IPS-11a (cell line): Measurements from ENCODE around the gene FHIT.

ENCODE experiments used
- H3K4me3 ChIP-seq: one replicate; pipeline ENCODE4 v1.5.1; 2013; ENCODE audit warnings: low read depth, low read length, control low read depth

Gene FHIT

DNA sequence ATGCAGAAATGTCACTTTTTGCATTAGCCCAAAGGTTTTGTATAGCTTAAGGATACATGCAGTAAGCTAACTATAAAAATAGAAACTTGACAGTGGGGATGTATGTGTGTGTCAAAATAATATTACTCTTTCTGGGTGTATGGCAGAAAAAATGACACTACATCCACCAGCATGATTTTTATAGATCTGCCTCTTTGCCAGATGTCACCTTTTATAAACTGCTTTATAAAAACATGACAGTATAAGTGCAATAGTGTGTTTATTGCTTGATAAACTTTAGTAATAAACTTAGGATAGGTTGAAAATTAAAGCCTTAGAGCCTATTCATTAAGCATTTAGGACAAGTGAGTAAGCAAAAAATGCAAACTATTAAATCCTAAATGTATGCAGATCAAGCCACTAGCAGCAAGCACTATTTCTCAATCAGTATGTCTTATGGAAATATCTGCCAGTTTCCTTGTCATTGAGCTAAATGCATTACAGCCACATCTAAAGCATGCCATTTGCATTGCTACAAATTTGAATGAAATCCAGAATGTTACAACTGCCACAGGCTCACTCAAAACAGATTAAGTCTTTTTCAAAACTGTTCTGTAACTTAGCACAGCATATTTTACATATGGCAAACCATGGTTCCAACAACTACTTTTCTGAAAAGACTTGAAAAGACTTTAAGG, 935.0 kb downstream of the FHIT start:
- H3K4me3 ChIP-seq, result no peak overlapping the region

- H3K4me3 ChIP-seq, result no peak overlapping the region
Observed at GRCh38 chr3:60313951-60314461, 937.2 kb downstream of the FHIT start.

DNA sequence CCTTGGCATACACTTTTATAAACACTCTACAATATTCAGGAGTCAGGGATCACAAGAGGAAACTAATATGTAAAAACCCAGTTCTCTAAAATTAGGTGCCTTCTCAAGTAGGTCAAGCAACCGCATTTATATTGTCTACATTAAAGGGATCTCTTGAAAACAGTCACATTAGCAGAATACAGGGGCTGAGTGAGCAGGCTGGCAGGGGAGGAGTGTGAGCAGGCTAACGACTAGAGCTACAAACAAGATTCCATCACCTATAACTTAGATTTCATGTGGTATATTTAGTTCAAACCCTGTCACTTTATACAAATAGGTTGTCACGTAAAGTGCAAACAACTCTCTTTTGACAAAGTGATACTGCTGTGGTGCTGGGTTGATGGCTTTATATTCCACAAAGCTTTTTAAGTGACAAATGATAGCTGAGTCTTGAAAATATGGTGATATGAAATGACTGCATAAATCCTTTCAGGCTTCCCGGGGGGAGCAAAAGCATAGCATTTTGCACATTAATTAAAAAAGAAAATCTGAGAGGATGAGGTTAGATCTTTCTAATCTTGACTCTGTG, 937.9 kb downstream of the FHIT start:
- H3K4me3 ChIP-seq, result no peak overlapping the region

- H3K4me3 ChIP-seq, result no peak overlapping the region
Observed at GRCh38 chr3:60309539-60310268, 941.5 kb downstream of the FHIT start.

DNA sequence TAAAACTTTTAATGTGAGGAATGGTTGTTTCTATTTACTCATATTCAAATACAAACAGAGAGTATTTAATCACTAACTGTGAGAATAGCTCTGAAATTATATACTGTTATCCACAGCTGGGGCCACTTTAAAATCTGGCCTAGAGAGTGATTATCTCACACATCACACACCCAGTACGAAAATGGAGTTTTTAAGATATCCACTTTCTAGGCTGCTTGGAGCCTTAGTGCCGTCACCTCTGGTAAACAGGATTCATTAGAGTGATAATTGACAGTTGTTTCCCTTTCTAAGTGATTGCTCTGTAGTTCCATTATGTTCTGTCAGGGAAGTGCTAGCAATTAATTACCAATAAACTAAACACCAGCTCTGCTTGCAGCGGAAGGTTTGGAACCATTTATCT, 942.4 kb downstream of the FHIT start:
- H3K4me3 ChIP-seq, result no peak overlapping the region

DNA sequence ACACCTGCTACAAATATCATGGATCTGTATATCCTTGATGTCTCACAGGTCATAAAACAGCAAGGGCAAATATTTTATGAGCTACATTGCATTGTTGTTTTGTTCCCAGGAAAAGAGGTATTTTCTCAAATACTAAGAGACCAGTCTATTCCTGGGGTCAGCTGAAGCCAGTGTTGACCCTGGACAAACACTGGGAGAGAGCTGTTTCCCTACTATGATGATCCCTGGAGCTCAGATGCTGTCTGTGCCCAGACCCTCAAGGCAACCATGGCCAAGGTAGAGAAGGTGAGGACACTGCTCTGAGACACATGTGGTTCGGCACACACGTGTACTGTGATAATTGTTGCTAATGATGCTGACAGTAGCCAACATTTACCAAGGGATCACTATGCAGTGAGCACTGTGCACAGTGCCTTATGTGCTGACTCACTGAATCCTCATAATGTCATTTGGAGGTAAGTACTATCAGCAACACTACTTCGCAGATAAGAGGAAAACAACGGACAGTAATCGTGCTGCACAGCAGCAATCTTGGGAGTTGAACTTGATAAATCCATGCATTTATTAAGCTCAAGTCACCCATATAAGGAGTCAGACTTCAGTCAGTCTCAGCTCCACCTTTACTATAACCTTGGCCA, 943.6 kb downstream of the FHIT start:
- no peak overlapping the region for H3K4me3 ChIP-seq

- H3K4me3 ChIP-seq, result no peak overlapping the region
Observed at GRCh38 chr3:60304112-60304511, 947.1 kb downstream of the FHIT start.

DNA sequence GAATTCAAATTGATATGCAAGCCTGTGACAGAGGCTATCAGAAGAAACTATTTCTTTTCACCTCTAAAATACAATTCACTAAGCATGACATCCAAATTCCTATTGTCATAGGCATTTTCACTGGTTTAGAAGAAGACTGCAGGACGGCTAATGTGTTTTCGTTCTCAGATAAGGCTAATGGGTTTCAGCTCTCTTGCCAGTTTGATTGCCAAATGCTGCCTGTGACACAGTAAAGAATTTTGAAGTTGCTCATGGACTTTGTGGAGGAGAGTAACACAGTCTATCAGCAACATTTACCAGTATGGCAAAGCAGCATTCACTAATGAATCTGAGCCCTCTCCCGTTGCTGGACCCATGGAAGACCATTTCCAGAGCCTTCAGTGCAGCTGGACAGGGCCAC, 948.1 kb downstream of the FHIT start:
- H3K4me3 ChIP-seq, result no peak overlapping the region

DNA sequence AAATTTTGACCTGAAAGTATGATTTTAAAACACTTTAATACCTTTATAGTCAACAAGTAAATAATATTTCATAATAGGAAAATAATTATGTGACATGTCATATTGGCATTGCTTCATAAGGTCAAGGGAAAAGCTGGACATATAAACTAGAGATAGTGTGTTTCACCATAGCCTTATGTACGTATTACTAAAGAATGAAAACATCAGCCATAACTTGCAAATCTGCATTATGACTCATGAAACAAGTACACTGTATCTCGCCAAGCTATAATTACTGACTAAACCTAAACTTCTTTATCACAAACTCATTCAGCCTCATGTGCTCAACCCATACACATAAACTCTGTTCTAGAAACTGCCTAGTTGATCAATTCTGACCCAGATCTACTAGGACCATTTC, 950.1 kb downstream of the FHIT start:
- no peak overlapping the region for H3K4me3 ChIP-seq

DNA sequence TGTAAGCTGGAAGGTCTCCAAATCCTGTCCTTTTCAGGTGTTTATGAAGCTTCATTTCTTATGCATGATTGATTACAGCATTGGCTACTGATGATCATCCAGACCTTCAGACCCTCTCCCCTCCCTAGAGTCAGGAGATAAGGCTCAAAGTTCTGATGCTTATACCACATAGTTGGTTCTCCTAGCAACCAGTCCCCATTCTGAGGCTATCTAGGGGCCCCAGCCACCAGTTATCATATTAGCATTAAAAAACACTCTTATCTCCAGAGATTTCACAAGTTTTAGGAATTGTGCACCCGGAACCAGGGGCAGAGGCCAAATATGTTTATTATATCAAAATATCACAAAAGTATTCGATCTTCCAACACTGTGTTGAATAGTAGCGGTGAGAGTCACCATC, 953.1 kb downstream of the FHIT start:
- H3K4me3 ChIP-seq, result no peak overlapping the region

GRCh38 chr3:60294181-60294580, 957.1 kb downstream of the FHIT start:
- no peak overlapping the region for H3K4me3 ChIP-seq

GRCh38 chr3:60291115-60291514, 960.1 kb downstream of the FHIT start:
- no peak overlapping the region for H3K4me3 ChIP-seq

DNA sequence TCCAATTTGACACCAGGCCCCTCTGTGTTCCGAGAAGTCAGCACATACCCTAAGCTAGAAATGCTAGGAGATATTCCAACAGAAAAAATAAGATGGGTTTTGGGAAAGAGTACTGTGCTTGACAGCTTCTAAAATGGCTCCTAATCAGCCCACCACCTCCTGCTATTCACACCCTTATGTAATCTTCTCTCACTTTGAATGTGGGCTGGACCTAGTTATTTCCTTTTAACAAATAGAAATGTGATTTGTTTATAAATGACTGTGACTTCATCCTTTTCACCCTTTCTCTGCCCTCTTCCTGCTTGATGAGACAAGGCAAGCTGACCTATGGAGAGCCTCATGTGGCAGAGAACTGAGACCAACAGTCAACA, 961.1 kb downstream of the FHIT start:
- H3K4me3 ChIP-seq, result no peak overlapping the region

GRCh38 chr3:60289341-60290121, 961.7 kb downstream of the FHIT start:
- H3K4me3 ChIP-seq, result no peak overlapping the region

DNA sequence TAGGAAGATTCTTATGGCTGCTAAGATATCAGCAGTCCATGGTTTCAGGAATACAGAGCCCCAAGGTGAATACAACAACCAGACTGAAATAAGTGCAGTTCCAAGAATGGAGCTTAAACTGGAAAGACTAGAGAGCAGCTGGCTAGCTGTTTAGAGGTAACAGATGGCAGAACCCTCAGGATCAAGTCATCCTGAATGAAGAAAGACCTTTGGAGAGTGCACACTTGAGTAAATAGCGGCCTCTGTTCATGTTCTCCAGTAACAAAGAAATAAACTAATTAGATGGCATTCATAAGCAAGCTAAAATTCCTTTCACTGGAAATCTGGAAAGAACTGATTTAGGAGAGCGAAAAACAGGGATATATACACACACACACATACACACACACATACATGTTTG, 968.4 kb downstream of the FHIT start:
- no peak overlapping the region for H3K4me3 ChIP-seq

DNA sequence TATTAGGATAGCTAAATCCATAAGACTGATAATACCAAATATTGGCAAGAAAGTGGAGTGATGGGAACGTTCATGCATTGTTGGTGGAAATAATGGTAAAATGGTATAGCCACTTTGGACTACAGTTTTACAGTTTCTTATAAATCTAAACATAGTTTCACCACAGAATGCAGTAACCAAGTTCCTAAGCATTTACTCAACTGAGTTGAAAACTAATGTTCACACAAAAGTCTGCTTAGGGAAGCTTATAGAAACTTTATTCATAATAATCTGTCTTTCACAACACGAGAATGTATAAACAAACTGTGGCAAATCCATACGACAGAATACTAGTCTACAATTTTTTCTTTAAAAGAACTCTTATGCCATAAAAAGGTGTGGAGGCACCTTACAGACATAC, 969.3 kb downstream of the FHIT start:
- no peak overlapping the region for H3K4me3 ChIP-seq

- no peak overlapping the region for H3K4me3 ChIP-seq
Observed at GRCh38 chr3:60277361-60277800, 973.9 kb downstream of the FHIT start.

DNA sequence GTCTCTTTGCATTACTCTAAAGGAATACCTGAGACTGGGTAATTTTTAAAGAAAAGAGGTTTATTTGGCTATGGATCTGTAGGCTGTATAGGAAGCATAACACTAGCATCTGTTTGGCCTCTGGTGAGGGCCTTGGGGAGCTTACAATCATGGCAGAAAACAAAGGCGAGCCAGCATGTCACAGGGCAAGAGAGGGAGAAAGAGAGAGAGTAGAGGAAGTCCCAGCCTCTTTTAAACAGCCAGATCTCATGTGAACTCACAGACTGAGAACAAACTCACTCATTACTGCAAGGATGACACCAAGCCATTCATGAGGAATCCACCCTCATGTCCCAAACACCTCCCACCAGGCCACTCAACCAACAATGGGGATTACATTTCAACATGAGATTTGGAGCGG, 974.6 kb downstream of the FHIT start:
- H3K4me3 ChIP-seq, result no peak overlapping the region

GRCh38 chr3:60274646-60275045, 976.6 kb downstream of the FHIT start:
- no peak overlapping the region for H3K4me3 ChIP-seq

- no peak overlapping the region for H3K4me3 ChIP-seq
Observed at GRCh38 chr3:60274098-60274497, 977.2 kb downstream of the FHIT start.

- H3K4me3 ChIP-seq, result no peak overlapping the region
Observed at GRCh38 chr3:60269829-60270266, 981.4 kb downstream of the FHIT start.
